GM18951 (cell line): ENCODE data around the gene IPO11.

Experiments used
- POLR2A ChIP-seq: IDR thresholded peaks from 4 replicates; pipeline ENCODE4 v1.6.1; 2011; ENCODE audit warnings: mild to moderate bottlenecking; ENCODE audit not compliant: insufficient read length, insufficient read depth; ENCODE audit errors: extremely low read depth
- in situ Hi-C: fragments of 300-500 bp; cut with MboI; formaldehyde crosslinking; loops from one replicate; pipeline ENCODE4 v1.12.0; 2022; ENCODE audit warnings: low sequenced_read_pairs, mixed read lengths, inconsistent platforms; ENCODE audit not compliant: unreplicated experiment

IPO11 gene

GRCh38 chr5:62418462-62419076, 6.0 kb downstream of the IPO11 start:
- in situ Hi-C loops = no loop called here
- TF ChIP-seq POLR2A = no peak

DNA sequence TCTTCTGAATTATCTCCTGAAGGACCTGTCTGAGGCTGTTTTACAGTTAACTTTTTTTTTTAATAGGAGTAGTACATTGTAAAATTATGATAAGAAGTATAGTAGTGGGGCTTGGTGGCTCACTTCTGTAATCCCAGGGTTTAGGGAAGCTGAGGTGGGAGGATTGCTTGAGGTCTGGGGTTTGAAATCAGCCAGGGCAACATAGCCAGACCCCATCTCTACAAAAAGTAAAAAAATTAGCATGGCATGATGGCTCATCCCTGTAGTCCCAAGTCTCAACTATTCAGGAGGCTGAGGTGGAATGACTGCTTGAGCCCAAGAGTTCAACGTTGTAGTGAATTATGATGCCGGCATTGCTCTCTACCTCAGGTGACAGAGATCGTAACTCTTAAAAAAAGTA, 7.0 kb downstream of the IPO11 start:
- TF ChIP-seq POLR2A = no peak

DNA sequence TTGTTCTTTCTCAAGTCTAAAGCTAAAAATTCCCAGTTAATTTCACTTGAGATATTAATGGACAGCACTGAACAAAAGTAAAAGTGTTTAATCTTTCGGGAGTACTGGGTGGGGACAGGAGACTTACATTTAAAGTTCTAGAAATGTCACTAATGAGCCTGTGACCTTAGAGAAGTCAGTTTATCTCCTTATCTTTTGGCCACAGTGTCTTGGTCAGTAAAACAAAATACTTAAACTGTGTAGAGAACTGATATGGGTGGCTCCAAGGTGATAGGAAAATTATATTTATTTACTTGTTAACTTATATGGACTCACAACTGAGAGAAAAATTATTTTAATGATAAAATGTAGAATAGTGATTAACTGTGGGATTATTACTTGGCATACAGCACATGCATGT, 8.9 kb downstream of the IPO11 start:
- in situ Hi-C loops = no loop called here

More for the DNA sequence above, 7.0 kb downstream of the IPO11 start:
- in situ Hi-C loops = no loop called here

DNA sequence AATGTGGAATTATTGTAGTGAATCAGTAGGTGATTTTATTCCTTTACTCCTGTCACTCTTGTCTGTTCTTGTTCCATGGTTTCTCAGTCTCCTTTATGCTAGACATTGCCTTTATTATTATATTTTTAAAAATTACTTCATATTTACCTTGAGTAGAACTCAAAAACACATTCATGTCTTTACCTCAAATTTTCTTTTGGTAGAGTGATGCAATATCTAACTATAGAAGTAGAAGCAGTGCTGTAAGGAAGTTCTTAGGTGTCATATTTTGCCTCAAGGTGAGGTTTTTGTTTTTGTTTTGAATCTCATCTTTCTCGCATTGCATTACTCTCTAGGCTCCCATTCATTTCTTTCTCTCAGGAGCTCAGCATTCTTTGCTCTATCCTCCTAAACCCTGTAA, 12.2 kb downstream of the IPO11 start:
- in situ Hi-C loops = no loop called here
- no peak for TF ChIP-seq POLR2A

More for the DNA sequence above, 8.9 kb downstream of the IPO11 start:
- no peak for TF ChIP-seq POLR2A

DNA sequence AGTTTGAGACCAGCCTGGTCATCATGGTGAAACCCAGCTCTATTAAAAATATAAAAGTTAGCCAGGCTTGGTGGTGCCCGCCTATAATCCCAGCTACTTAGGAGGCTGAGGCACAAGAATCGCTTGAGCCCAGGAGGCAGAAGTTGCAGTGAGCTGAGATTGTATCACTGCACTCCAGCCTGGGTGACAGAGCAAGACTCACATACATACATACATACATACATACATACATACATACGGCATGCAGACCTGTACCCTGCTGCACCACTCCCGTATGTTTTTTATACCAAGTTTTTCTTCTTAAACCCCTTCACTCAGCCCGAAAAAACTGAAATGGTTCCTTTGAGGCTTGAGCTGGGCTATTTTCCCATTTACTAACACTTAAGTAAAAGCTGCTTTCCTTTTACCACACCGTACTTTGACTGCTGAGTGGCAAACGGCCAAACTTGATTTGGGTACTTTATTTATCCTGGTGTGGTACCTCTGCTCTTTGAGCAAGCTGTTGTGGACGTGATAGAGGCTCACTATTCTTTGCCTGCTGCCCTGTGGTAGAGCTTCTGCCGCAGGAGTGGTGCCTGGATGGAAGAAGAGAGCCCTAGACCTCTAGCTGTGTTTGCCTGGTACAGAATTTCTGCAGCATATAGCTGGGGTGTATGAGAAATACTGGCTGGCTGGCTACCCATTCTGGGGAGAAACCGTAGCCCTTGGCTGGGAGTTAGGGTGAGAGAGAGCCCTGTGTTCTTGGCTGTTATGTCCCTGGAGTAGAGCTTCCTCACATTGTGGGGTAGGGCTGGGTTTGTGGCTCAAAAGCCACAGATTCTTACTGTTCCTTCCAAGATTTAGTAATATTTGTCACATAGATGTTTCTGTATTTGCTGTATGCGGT, 19.4 kb downstream of the IPO11 start:
- in situ Hi-C loops = no loop called here
- no peak for TF ChIP-seq POLR2A

DNA sequence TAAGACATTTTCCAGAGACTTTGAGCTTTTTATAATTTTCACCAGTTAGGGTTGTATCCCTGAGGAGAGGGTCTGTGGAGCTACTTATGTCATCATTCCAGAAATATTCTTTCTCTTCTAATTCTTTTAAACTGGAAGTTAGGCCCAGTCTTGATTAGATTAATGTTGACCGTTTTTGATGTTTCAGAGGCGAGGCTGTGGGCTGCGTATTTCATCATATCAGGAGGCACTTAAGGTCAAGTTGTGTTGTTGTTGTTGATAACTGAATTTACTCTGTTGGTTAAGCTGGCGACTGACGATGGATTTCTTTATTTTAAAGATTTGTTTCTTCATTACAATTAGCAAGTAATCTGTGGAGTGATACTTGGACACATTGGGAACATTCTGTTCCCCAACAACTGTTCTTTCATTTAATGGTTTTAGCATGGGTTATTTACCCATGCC, 20.1 kb downstream of the IPO11 start:
- in situ Hi-C loops = no loop called here
- TF ChIP-seq POLR2A = no peak

DNA sequence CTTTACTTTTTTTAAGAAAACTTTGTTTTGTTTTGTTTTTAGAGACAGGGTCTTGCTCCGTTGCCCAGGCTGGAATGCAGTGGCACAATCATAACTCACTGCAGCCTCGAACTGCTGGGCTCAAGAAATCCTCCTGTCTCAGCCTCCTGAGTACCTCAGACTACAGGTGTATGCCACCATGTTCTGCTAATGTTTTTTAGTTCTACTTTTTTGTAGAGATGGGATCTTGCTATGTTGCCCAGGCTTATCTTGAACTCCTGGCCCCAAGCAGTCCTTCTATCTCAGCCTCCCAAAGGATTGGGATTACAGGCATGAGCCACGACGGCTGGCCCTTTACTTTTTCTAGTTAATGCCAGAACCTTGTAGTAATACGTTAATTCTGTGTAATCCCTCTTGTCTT, 36.0 kb downstream of the IPO11 start:
- in situ Hi-C loops = no loop called here
- TF ChIP-seq POLR2A = no peak

DNA sequence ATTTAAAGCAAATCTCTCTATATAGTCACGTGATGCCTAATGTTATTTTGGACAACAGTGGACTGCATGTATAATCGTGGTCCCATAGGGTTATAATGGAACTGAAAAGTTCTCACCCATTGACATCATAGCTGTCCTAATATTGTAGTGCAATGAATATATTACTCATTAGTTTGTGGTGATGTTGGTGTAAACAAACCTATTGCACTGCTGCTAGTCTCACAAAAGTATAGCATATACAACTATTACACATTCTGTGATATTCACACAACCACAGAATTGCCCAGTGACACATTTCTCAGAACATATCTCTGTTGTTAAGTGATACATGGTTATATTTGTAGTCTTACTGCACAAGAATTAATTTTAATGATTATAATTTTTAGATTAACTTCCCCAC, 37.7 kb downstream of the IPO11 start:
- no peak for TF ChIP-seq POLR2A
- in situ Hi-C loops = loop anchor here (25.0 kb wide), 1 partner anchor 337 kb away; no protein-coding TSS in a partner anchor

DNA sequence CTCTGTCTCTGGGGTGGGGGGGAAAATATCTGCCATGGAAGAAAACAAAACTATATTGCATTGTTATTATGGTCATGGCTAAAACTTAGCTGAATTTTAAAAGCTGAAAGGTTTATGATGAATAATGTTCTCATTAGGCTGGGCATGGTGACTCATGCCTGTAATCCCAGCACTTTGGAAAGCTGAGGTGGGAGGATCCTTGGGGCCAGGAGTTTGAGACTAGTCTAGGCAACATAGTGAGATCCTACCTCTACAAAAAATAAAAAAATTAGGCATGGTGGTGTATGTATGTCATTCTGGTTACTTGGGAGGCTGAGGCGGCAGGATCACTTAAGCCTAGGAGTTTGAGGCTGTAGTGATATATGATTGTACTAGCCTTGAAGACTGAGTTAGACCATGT, 44.5 kb downstream of the IPO11 start:
- no peak for TF ChIP-seq POLR2A
- in situ Hi-C loops = loop anchor here (25.0 kb wide), 1 partner anchor 330 kb away; no protein-coding TSS in a partner anchor

DNA sequence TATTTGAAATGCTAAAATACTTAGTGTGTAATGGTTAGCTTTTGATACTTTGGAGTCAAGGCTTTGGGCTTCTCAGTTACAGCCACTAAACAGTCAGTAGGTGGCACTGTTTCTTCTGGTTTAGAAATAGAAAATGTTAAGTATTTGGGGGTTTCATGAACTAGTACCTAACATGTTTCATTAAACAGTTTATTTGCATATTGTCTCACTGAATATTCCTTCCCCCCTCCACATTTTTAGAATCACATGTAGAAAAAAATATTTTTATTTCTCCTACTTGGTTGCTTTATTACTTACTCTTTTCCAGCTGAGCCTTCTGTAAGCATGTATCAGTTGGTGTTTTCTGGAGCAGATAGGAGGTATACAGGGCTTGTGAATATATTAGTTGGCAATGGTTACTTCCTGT, 48.0 kb downstream of the IPO11 start:
- no peak for TF ChIP-seq POLR2A
- in situ Hi-C loops = loop anchor here (25.0 kb wide), 1 partner anchor 327 kb away; no protein-coding TSS in a partner anchor

GRCh38 chr5:62461561-62461960, 49.0 kb downstream of the IPO11 start:
- in situ Hi-C loops = loop anchor here (25.0 kb wide), 1 partner anchor 326 kb away; no protein-coding TSS in a partner anchor
- TF ChIP-seq POLR2A = no peak

GRCh38 chr5:62465985-62466925, 53.7 kb downstream of the IPO11 start:
- no peak for TF ChIP-seq POLR2A
- in situ Hi-C loops = loop anchor here (25.0 kb wide), 1 partner anchor 321 kb away; no protein-coding TSS in a partner anchor

- TF ChIP-seq POLR2A = no peak
- in situ Hi-C loops = loop anchor here (25.0 kb wide), 1 partner anchor 314 kb away; no protein-coding TSS in a partner anchor
These were observed 60.6 kb downstream of the IPO11 start for GRCh38 chr5:62473209-62473608.

DNA sequence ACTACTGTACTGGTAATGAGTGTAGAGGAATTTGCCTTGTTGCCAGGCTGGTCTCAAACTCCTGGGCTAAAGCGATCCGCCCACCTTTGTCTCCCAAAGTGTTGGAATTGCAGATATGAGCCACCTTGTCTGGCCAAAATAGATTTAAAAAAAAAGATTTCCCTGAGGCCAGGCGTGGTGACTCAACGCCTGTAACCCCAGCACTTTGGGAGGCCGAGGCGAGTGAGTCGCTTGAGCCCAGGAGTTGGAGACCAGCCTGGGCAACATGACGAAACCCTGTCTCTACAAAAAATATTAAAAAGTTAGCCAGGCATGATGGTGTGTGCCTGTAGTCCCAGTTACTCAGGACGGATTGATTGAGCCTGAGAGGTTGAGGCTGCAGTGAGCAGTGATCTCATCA, 62.5 kb downstream of the IPO11 start:
- in situ Hi-C loops = no loop called here
- TF ChIP-seq POLR2A = no peak
